G401.6 (cell line): ENCODE results near the gene GAGE12J.
"Not testable (repeated sequence)": the region's sequence is repeated elsewhere in the genome, so short reads cannot be mapped to it uniquely, and the experiment has no call there.

Experiments
- FAIRE-seq: peaks from 2 replicates; lab custom pipeline; 2012; peaks lifted over from hg19 to GRCh38; lab: Jason Lieb, UNC

Gene GAGE12J

DNA sequence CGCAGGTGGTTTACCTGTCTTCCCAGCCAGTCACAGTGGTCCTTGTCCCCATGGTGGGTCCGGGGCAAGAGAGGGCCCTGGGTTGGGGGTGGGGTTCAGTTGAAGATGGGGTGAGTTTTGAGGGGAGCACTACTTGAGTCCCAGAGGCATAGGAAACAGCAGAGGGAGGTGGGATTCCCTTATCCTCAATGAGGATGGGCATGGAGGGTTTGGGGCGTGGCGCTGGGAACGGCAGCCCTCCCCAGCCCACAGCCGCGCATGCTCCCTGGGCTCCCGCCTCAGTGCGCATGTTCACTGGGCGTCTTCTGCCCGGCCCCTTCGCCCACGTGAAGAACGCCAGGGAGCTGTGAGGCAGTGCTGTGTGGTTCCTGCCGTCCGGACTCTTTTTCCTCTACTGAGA, at the start of gene GAGE12J:
TSS of gene GAGE12J (plus strand) at position 301 of the 400 bp plus-strand sequence. CDS start 1,157 bp downstream, outside the sequence.
- not testable (repeated sequence) for FAIRE-seq

GRCh38 chrX:49272421-49272820, 49.4 kb upstream of the GAGE12J start:
- FAIRE-seq: no peak

- FAIRE-seq: no peak
These were observed 48.6 kb upstream of the GAGE12J start for GRCh38 chrX:49273181-49273727.

DNA sequence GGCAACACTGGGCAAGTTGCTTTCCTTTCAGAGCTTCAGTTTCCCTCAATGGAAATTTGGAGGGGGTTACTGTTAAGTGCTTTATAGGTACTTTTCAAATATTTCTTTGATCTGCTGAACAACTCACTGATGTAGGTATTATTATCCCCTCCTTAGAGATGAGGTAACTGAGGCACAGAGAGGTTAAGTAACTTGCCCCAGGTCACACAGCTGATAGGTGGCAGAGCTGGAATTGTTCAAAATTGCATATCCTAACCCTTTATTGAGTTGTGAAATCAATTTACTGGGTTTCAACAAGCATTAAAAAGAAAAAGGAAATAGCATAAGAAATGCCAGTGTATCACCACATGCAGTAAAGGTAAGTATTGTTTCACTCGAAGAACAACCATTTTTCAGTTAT, 45.6 kb upstream of the GAGE12J start:
- no peak for FAIRE-seq

- no peak for FAIRE-seq
These were observed 44.9 kb upstream of the GAGE12J start for GRCh38 chrX:49276671-49277534.

- no peak for FAIRE-seq
These were observed 44.4 kb upstream of the GAGE12J start for GRCh38 chrX:49277535-49277830.

- no peak for FAIRE-seq
These were observed 43.8 kb upstream of the GAGE12J start for GRCh38 chrX:49278081-49278480.

- peak; percentile 46 for FAIRE-seq
These were observed 39.2 kb upstream of the GAGE12J start for GRCh38 chrX:49282647-49283011.

- no peak for FAIRE-seq
These were observed 37.6 kb upstream of the GAGE12J start for GRCh38 chrX:49284212-49284611.

- FAIRE-seq: no peak
These were observed 35.7 kb upstream of the GAGE12J start for GRCh38 chrX:49286136-49286535.

DNA sequence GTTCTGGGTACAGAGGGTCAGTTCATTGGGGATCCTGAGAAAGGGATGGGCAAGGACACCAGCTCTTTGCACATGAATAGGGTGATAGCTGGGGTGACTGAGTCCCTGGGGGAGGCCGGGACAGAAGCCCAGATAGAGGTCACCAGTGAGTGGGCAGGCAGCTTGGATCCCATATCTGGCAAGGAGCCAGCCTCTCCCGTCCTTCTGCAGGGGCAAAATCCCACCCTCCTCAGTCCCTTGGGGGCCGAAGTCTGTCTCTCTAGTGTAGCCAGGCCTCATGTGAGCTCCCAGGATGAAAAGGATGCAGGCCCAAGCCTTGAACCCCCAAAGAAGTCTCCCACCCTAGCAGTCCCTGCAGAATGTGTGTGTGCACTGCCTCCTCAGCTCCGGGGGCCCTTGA, 35.3 kb upstream of the GAGE12J start:
- no peak for FAIRE-seq

DNA sequence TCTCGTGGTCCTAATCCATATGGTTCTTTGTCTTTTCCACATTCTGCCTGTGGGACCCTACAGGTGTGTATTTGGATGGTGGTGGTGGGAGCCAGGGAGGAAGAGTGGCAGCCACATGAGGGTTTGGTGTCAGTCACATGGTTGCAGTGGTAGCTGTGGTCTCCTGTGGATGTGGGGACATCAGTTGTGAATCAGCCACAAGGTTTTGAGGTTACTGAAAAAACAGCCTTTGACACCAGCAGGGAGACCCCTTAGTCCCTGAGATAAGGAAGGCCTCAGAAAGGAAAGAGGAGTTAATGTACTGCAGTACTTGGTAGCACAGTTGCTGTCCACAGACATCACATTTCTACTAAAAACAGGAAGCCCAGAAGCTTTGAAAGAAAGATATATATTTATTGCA, 34.2 kb upstream of the GAGE12J start:
- no peak for FAIRE-seq

GRCh38 chrX:49290215-49290614, 31.6 kb upstream of the GAGE12J start:
- FAIRE-seq: no peak

GRCh38 chrX:49291615-49292337, 30.1 kb upstream of the GAGE12J start:
- no peak for FAIRE-seq

DNA sequence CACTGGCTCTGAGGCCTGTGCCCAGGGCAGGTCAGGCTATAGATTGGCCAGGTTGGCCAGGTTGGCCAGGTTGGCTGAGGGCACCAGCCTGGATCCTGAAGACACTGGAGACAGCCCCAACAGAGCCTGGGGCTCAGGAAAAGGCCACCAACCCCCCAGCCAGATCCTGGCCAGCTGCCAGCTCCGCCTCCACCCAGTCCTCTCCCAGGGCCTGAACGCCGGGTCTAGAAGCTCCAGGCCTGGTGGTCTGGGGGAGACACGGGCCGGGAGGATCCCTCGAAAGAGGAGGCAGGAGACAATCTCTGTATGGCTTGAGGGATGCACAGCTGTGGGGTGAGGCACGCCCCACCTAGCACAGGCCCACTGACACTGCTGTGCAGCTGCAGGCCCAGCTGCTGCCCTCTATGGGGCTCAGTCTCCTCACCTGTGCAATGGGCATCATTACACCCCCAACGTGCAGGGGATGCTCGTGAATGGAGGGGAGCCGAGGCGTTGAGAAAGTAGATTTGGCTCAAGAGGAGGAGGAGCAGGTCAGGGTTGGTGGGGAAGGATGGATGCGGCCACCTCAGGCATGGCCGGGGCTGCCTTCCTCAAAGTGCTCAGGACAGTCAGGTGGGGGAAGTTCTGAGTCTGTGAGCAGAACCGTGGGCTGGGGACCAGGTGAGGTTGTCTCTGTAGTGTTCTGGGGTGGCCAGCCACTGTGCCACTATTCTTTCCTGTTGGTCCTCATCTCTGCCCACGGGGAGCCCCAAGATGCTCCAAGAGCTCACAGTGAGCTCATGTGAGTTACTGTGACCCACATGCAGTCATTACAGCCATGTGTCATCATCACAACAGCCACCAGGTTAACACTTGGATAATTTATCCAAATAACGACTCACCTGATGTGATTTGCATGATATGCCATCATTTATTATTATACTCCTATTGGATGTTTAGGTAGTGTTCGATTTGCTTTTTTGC, 29.2 kb upstream of the GAGE12J start:
- FAIRE-seq: no peak

GRCh38 chrX:49299293-49299692, 22.5 kb upstream of the GAGE12J start:
- FAIRE-seq: not testable (repeated sequence)

GRCh38 chrX:49300703-49301102, 21.1 kb upstream of the GAGE12J start:
- FAIRE-seq: no peak

GRCh38 chrX:49303346-49303745, 18.5 kb upstream of the GAGE12J start, which contains the start of gene GAGE10:
GAGE10 (plus strand) TSS chrX:49303646; CDS start chrX:49304860, 1,214 bp downstream.
- FAIRE-seq: no peak

DNA sequence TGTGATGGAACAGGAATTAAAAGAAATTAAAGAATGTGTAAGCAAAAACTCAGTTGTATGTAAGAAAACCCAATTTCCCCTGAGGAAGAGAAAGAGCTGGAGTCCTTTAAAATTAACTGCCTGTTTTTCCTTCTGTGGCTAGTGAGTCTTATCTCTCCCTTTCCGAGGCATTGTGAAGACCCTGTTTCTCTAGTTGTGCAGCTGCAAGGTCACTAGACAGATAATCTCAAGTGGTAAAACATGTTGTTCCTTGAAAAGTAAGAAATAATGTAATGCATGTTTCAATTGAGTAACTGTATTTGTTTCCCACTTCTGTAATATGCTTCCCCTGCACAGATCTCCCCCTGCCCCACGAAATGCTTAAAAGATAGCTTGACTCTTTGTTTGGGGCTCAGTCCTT, 14.1 kb upstream of the GAGE12J start:
- not testable (repeated sequence) for FAIRE-seq

GRCh38 chrX:49308604-49309269, 13.1 kb upstream of the GAGE12J start:
- FAIRE-seq: no peak

DNA sequence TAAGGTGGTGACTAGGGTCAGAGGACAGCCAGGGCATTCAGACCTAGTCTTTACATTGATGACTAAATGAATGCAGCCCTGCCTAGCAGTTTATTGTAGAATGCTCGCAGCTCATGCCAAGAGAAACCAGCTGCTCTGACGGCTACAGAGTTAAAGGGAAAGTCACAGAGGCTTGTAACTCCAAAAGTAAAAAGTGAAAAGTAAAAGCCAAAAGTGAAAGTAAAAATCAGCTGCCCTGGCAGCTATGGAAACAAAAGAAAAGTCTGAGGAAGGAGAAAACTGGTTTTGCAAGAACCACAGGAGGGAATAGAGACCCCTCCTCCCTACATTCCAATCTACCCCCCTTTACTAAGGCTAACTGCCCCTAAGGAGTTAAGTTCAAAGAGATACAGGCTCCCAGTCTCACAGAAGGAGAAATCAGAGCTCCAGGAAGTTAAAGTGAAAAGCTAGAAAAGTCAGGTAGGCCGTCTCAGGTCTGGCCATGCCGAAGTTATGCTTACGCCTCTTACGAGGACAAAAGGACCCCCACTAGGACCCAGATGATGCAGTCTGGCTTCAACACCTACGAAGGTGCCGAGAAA, 12.3 kb upstream of the GAGE12J start:
- FAIRE-seq: peak; percentile 86
